Umbilical cord (tissue), 2 donors: ENCODE measurements around the gene MYOCOS. TPM values are rescaled to one million over a fixed set of nuclear protein-coding genes. Genes with fewer than 3 reads are reported as not detected.

ENCODE experiments used
- DNase-seq: peaks from one replicate; pipeline ENCODE4 v3.0.0-alpha.2; 2015; ENCODE audit warnings: low spot score
- total RNA-seq: library from RNA; depleted of rRNA; stranded (reverse); fragments of >200 nt; gene quantifications from one replicate; pipeline ENCODE4 v1.2.3, GENCODE V29; 2014; ENCODE audit warnings: low replicate concordance; ENCODE audit not compliant: insufficient read depth

Gene MYOCOS
- total RNA-seq, 1 donor from 2014 or later = 0.72 TPM

DNA sequence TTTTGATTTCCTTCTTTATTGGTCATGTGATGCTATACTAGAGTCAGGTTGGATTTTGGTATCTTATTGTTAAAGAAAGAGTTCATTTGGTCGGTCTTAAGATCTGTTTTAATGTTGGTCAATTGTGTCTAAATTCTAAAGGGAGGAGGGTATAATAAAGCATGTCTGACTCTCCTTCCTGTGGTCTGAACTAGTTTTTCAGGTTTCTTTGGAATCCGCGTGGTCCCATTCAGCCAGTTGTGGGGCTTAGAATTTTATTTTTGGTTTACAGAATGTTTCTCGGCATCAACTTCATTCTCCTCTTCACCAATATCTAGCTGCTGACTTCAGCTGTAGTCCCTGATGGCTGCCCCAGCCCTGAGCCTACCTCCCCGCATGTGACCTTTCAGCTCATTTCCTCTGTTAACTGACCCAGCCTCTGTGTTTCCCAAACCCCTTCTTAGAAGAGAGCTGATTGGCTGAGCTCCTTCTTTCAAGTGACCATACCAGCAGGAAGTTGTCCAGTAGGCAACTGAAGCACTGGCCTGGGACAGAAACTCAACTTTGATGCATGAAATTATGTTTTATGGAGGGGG lies 39.1 kb downstream of the MYOCOS start:
- no peak for DNase-seq

DNA sequence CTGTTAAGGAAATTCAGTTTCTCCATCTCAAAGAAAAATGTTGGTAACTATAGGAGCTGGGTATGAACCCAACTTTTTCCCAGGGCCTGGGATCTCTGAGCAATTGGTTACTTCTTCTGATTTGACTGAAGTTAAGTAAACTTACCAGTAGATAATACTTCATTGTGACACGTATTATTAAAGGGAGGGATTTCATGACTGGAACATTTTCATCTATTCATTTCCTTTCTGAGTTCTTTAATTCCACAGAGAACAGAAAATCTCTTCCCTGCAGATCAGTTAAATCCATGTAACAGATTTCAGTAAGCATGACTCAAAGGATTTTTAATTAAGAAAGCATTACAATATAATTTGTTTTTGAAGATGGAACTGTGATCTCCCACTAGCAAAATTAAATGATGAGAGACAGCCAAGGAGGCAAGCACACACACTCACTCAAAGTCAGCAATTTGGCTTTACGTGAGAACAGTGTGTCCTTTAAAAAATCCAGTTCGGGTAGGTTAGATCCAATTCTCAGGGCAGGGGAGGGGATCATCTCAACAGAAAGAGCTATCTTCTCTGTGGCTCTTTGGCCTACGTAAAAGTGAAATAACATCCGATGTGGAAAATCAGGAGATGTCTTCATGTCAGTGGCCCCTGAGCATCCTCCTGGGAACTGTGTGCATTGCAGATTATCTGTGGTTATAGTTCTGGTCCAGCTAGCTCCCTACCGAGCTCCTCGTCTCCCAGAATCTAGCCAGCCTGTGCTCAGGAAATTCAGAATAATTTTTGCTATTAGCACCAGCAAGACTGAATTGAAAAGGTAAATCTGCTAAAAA lies 41.2 kb downstream of the MYOCOS start:
- DNase-seq = no peak

GRCh38 chr1:171663854-171664575 lies 42.0 kb downstream of the MYOCOS start:
- DNase-seq = no peak

DNA sequence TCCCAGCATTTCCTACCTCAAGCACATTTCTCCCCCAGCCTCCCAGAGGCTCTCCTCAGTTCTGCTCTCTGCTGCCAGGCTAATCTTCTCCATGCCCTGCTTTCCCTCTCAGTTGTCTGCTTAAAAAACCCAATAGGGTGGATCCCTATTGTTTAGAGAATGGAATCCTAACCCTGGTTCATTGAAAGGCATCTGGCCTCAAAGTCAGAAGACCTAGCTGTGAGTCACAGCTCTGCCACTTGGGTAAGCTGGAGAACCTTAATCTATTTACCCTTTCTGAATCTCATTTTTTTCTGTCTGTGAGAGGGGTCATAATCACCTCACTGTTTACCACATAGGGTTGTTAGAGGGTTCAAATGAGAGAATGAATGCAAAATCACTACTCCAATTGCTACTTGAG lies 42.9 kb downstream of the MYOCOS start:
- no peak for DNase-seq

DNA sequence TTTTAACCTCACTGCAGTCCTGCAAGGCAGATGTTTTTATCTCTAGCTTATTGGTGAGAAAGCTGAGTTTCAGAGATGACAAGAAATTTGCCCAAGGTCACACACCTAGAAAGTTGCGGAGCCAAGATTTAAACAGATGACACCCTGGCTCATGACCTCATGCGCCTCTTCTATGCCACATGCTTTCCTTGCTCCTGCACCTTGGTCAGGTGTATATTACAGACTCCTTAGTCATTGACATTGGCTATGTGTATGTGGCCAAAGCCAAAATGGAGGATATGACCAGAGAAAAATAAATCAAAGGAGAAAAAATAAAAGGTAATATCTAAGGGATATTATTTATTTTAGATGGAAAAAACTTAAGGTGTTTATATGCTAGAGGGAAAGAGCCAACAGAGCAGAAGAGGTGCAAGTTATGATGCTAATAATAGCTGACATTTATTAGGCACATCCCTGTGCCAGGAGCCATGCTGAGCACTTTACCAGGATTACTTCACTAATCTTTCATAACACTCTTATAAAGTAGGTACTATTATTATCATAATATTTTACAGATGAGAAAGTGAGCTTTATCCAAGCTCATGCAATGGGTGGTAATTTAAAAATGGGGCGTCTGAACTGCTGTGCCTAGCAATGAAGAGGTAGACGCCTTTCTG lies 44.2 kb downstream of the MYOCOS start:
- DNase-seq = no peak

- DNase-seq = no peak
Measured at GRCh38 chr1:171668372-171668771, 46.3 kb downstream of the MYOCOS start.

DNA sequence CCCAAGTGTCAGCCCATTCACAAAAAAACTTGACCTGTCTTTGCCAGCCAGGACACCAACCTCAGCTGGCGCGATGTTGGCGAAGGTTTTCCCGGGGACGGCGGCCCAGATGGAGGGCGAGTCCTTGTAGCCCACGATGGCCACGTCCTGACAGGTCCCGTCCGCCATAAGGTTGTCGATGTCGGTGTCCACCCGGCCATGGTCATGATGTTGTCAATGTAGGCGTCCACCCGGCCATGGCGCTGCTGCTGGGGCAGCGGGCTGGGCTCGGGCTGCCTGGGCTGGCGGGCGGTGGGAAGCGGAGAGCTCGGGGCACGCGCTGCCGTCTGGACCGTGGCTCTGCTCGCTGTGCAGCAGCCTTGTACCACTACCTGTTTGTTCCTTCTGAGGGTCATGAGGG lies 48.7 kb downstream of the MYOCOS start:
- DNase-seq = no peak

GRCh38 chr1:171674431-171675405 lies 52.7 kb downstream of the MYOCOS start:
- no peak for DNase-seq

Other genes with a start within 250 kb of the MYOCOS start
- gene PRRC2C, start 136.7 kb upstream of the MYOCOS start, total RNA-seq = 30.8 TPM
- gene MYOC, start 30.4 kb downstream of the MYOCOS start, total RNA-seq = not detected
- gene VAMP4, start 119.8 kb downstream of the MYOCOS start, total RNA-seq = 19.7 TPM
- 9.4 TPM for gene METTL13, start 159.4 kb downstream of the MYOCOS start, total RNA-seq
- gene DNM3, start 219.3 kb downstream of the MYOCOS start, total RNA-seq = 6.7 TPM